ENCODE results near the gene FOLR2. TPM values are rescaled to one million over a fixed set of nuclear protein-coding genes. Genes with fewer than 3 reads are reported as not detected.
"Not testable (repeated sequence)": the region's sequence is repeated elsewhere in the genome, so short reads cannot be mapped to it uniquely, and the experiment has no call there.

The FOLR2 gene
- polyA plus RNA-seq (ENCODE audit: insufficient read length in 4 of 4) = 10 to 100 TPM in 3 of 4 donors, 1 to 10 TPM in 1; 9.6 to 11.7 (median 11.2) TPM

GRCh38 chr11:72216638-72217037, at the start of gene FOLR2:
FOLR2 (plus strand) TSS chr11:72216794; CDS start chr11:72218585, 1,791 bp downstream.
- no peak for DNase-seq (ENCODE audit: low read depth in 4 of 4, low spot score in 3 of 4)

GRCh38 chr11:72169046-72169555, 47.5 kb upstream of the FOLR2 start:
- DNase-seq (ENCODE audit: low read depth in 4 of 4, low spot score in 3 of 4) = not testable (repeated sequence)

DNA sequence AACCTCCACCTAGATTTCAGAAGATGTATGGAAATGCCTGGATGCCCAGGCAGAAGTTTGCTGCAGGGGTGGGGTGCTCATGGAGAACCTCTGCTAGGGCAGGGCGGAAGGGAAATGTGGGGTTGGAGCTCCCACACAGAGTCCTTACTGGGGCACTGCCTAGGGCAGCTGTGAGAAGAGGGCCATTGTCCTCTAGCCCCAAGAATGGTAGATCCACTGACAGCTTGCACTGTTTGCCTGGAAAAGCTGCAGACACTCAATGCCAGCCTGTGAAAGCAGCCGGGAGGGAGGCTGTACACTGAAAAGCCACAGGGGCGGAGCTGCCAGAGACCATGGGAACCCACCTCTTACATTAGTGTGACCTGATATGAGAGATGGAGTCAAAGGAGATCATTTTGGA, 46.8 kb upstream of the FOLR2 start:
- DNase-seq (ENCODE audit: low read depth in 4 of 4, low spot score in 3 of 4) = not testable (repeated sequence)

GRCh38 chr11:72172043-72172442, 44.6 kb upstream of the FOLR2 start:
- DNase-seq (ENCODE audit: low read depth in 4 of 4, low spot score in 3 of 4) = not testable (repeated sequence)

- no peak for DNase-seq (ENCODE audit: low read depth in 4 of 4, low spot score in 3 of 4)
These were observed 43.3 kb upstream of the FOLR2 start for GRCh38 chr11:72173291-72173690.

DNA sequence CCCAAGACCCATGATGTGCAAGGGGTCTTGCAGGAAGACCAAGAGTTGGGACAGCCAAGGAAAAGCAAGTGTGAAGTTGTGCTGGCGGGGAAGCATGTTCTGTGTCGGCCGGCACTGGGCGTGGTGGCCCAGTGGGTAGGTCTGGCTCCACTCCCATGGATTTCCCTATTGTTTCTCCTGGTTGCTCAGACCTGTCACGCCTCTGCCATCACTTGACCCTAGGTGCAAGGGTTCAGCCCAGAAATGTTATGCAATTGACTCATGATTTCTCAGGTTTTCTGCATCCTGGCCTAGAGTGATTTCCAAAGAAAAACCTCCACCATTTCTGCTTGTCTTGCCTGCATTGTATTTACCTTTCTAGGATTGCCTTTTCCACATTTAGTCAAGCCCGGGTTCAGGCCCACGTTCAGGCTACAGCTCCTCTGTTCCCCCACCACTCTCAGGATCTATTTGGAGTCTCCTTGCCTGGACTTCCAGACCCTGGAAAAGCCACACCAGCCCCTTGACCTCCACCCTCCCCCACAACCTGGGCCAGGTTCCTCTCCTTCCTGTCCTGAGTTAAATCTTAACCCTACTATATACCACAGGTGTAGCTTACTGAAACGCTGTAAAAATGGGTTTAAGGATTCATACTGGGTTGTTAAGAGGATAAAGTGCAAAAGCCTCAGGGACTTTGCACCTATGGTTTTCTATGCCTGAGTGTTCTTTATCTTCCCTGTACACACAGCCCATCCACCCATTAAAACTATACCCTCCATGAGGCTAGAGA, 42.1 kb upstream of the FOLR2 start:
- DNase-seq (ENCODE audit: low read depth in 4 of 4, low spot score in 3 of 4) = no peak

DNA sequence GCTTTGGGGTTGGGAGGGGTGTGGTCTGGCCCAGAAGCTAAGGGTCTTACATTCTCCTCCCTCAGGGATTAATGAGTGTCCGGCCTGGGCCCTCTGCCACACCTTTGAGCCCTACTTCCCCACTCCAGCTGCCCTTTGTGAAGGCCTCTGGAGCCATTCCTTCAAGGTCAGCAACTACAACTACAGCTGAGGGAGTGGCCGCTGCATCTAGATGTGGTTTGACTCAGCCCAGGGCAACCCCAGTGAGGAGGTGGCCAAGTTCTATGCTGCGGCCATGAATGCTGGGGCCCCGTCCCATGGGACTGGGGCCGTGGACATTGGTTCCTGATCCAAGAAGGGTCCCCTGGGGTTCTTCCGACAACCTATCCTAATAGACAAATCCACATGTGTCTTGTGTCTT, 38.9 kb upstream of the FOLR2 start:
- no peak for DNase-seq (ENCODE audit: low read depth in 4 of 4, low spot score in 3 of 4)

DNA sequence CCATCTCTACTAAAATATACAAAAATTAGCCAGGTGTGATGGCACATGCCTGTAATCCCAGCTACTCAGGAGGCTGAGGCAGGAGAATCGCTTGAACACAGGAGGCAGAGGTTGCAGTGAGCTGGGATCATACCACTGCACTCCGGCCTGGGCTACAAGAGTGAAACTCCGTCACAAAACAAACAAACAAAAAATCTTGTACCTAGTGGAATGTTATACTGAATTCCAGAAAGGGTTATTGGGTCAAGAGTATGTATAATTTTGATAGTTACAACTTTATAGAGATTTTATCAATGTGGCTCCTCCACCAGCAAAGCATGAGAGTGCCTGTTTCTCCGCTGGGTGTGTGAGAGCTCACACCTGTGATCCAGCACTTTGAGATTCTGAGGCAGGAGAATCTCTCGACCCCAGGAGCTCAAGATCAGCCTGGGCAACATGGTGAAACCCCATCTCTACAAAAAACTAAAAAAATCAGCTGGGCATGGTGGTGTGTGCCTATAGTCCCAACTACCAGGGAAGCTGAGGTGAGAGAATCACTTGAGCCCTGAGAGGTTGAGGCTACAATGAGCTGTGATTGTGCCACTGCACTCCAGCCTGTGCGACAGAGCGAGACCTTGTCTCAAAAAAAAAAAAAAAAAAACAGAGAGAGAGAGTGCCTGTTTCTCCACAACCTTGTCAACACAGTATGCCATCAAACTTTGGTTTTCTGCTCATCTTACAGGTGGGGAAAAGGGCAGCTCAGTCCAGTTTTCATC, 37.4 kb upstream of the FOLR2 start:
- no peak for DNase-seq (ENCODE audit: low read depth in 4 of 4, low spot score in 3 of 4)

DNA sequence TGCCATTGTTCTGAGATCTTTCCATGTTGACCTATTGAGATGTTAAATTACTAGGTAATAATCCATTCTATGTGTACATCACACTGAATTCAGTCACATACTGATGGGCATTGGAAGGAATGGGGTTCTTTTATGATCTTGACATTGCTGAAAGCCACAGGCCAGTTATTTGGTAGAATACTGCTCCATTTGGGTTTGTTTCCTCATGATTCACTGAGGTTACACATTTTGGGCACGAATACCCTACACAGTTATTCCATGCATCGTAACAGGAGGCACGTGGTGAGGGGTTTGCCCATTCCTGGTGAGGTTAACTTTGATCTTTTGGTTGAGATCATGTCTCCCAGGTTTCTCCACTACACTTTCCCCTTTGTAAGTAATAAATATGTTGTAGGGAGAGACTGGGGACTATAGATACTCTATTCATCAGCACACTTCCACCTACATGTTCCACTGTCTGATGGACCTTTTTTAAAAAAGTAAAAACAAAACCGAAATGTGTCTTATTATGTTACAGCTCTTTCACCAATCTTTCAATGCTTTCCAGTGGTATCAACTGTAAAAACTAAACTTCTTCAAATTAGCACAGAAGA, 36.7 kb upstream of the FOLR2 start:
- DNase-seq (ENCODE audit: low read depth in 4 of 4, low spot score in 3 of 4) = no peak

DNA sequence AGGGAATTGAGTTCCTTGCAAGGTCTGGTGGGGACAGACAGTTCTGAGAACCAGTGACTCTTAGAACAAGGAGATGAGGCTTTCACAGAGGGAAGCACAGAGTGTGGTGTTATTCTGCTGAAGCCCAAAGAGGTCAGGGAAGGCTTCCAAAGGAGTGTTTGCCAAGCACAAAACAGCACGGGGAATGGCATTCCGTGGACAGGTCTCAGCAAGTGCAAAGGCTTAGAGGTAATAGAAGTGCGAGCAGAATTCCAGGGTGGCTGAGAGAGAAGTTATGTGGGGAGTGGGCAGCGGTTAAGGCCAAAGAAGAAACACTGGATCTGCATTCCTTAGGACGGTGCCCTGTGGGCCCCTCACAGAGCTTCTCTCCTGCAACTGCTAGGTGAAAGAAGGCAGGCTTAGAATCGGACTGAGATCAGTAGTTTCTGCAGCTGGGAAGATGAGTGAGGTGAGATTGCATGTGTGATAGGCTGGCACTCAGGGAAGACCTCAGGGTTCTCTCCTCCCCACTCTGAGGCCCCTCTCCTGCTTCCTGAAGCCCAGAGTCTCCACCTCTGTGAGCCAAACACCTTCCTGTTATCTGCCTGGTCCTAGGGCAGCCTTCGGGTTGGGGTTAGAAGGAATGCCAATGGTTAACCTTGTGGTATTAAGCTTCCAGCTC, 35.6 kb upstream of the FOLR2 start:
- DNase-seq (ENCODE audit: low read depth in 4 of 4, low spot score in 3 of 4) = not testable (repeated sequence)

GRCh38 chr11:72181553-72181958, 35.0 kb upstream of the FOLR2 start:
- DNase-seq (ENCODE audit: low read depth in 4 of 4, low spot score in 3 of 4) = not testable (repeated sequence)

DNA sequence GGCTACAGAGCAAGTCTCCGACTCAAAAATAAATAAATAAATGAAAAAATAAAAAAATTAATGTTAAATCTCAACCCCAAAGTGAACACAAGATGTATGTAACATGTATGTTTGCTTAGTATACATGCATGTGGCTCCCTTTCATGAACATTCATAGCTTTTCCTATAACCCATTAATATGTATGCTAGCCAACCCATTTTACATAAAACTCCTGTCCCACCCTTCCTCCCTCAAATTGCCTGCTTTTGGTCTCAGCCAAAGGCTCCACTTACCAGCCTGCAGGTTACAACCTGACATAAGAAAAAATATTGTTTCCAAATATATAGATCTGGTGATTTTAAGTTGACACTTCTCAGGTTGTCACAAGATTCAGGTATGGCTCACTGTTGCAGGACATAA, 28.3 kb upstream of the FOLR2 start:
- DNase-seq (ENCODE audit: low read depth in 4 of 4, low spot score in 3 of 4) = no peak

- peak in 3 of 4 donors; percentile 34 to 47 (median 38) for DNase-seq (ENCODE audit: low read depth in 4 of 4, low spot score in 3 of 4)
These were observed 26.9 kb upstream of the FOLR2 start for GRCh38 chr11:72189455-72190250.

- DNase-seq (ENCODE audit: low read depth in 4 of 4, low spot score in 3 of 4) = no peak
These were observed 25.9 kb upstream of the FOLR2 start for GRCh38 chr11:72190631-72191071.

- DNase-seq (ENCODE audit: low read depth in 4 of 4, low spot score in 3 of 4) = no peak
These were observed 24.6 kb upstream of the FOLR2 start, which contains the start of gene FOLR1 for GRCh38 chr11:72191961-72192381. FOLR1 (plus strand) TSS chr11:72192140; CDS start chr11:72192174, 34 bp downstream.

GRCh38 chr11:72195518-72196270, 20.9 kb upstream of the FOLR2 start:
- no peak for DNase-seq (ENCODE audit: low read depth in 4 of 4, low spot score in 3 of 4)

DNA sequence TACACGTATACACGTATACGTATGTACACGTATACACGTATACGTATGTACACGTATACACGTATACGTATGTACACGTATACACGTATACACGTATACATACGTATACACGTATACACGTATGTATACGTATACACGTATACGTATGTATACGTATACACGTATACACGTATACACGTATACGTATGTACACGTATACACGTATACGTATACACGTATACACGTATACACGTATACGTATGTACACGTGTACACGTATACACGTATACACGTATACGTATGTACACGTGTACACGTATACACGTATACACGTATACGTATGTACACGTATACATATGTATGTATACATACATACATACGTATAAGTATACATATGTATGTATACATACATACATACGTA, 15.1 kb upstream of the FOLR2 start:
- not testable (repeated sequence) for DNase-seq (ENCODE audit: low read depth in 4 of 4, low spot score in 3 of 4)

GRCh38 chr11:72202571-72202970, 14.0 kb upstream of the FOLR2 start:
- no peak for DNase-seq (ENCODE audit: low read depth in 4 of 4, low spot score in 3 of 4)

GRCh38 chr11:72203163-72203562, 13.4 kb upstream of the FOLR2 start:
- no peak for DNase-seq (ENCODE audit: low read depth in 4 of 4, low spot score in 3 of 4)

Measured in right renal pelvis (tissue), 4 donors.